Airway epithelial cell (primary cell): Measurements from ENCODE around the gene RAD51. TPM values are rescaled to one million over a fixed set of nuclear protein-coding genes. Genes with fewer than 3 reads are reported as not detected.

Experiments
- total RNA-seq: library from RNA; depleted of rRNA; stranded (reverse); fragments of >200 nt; gene quantifications from 2 replicates; pipeline ENCODE4 v1.2.3, GENCODE V29; 2015

Gene RAD51
- total RNA-seq: 10.8 and 13.8 TPM in 2 replicates

GRCh38 chr15:40694688-40695468, at the start of gene RAD51:
TSS of gene RAD51 (plus strand) at chr15:40695174. CDS start at chr15:40698759, 3,585 bp downstream.

DNA sequence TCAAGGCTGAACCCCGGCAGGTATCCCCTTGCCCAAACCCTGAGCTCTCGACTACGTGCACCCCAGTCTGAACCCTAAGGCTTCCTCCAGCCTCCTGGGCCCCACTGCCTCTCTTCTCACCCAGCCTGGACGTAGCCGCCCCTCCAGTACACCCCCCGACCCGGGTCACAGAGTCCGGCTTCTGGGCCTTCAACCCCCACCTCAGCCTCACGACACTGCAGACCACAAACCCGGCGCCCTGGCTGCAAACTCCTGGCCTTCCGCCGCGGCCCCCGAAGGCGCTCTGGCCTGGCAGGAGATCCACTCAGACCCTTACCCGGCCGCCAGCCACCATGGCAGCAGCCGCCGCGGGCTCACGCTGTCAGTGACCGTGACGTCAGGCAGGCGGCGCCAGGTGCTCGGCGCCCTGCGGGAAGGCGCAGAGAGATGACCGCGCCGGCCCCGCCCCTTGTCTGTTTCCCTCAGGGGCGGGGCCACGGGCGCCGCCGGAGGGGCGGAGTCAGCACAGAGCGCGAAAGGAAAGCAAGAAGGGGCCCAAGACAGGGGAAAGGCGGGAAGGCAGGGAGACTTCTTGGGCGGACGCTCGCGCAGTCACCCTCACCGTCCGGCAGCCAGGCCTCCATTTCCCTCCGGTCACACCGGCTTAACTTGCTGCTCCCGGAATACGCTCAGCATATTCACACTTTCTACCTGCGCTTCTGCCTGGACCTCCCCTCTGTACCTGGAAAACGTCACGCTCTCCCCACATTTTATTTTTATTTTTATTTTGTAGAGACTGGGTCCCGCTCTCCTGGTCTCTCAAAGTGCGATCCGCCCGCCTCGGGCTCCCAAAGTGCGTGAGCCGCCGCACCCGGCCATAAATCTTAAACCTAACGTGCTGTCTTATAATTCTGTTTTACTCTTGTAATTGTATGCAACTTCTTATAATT, 60.2 kb downstream of the RAD51 start, which contains the start of gene RMDN3:
TSS of gene RMDN3 (minus strand) at position 372 of the 929 bp plus-strand sequence. CDS start 471 bp downstream, outside the sequence.

GRCh38 chr15:40763801-40764628, 69.0 kb downstream of the RAD51 start, which contains the start of gene GCHFR:
TSS of gene GCHFR (plus strand) at chr15:40764068. CDS start at chr15:40764181, 113 bp downstream.

GRCh38 chr15:40769274-40770146, 74.5 kb downstream of the RAD51 start, which contains the start of gene C15orf62:
TSS of gene C15orf62 (plus strand) at chr15:40769980. CDS start at chr15:40770496, 516 bp downstream.

Other genes starting within 250 kb of the RAD51 start
- gene CHST14, start 224.2 kb upstream of the RAD51 start, total RNA-seq: 8.9 and 9.5 TPM in 2 replicates
- gene CCDC32, start 130.1 kb upstream of the RAD51 start, total RNA-seq: 8.0 and 17.8 TPM in 2 replicates
- 13.7 and 16.2 TPM in 2 replicates for gene RPUSD2, start 125.9 kb upstream of the RAD51 start, total RNA-seq
- gene KNL1, start 100.9 kb upstream of the RAD51 start, total RNA-seq: 12.6 and 20.0 TPM in 2 replicates
- 22.3 and 29.5 TPM in 2 replicates for gene RMDN3, start 60.1 kb downstream of the RAD51 start, total RNA-seq
- gene GCHFR, start 68.9 kb downstream of the RAD51 start, total RNA-seq: 22.6 and 29.3 TPM in 2 replicates
- gene C15orf62, start 74.8 kb downstream of the RAD51 start, total RNA-seq: 0.99 and 2.4 TPM in 2 replicates
- 39.2 and 39.7 TPM in 2 replicates for gene ZFYVE19, start 111.9 kb downstream of the RAD51 start, total RNA-seq
- 21.7 and 28.5 TPM in 2 replicates for gene DNAJC17, start 112.3 kb downstream of the RAD51 start, total RNA-seq
- gene PPP1R14D, start 133.5 kb downstream of the RAD51 start, total RNA-seq: not detected in 2 replicates
- 330 and 346 TPM in 2 replicates for gene SPINT1, start 148.9 kb downstream of the RAD51 start, total RNA-seq
- 52.2 and 61.1 TPM in 2 replicates for gene RHOV, start 179.1 kb downstream of the RAD51 start, total RNA-seq
- gene VPS18, start 199.3 kb downstream of the RAD51 start, total RNA-seq: 30.6 and 33.9 TPM in 2 replicates
- gene DLL4, start 234.2 kb downstream of the RAD51 start, total RNA-seq: 0.35 TPM in 1 of 2 replicates, not detected in the other